Prostate gland (tissue), 2 donors: ENCODE results near the gene TRAPPC6A. TPM values are rescaled to one million over a fixed set of nuclear protein-coding genes. Genes with fewer than 3 reads are reported as not detected.
A peak's percentile ranks its signal among the peaks of the same experiment; 100 is the strongest.

ENCODE experiments used
- DNase-seq: peaks from one replicate; pipeline ENCODE4 v3.0.0-alpha.2; 2019; ENCODE audit warnings: low spot score
- H3K27ac ChIP-seq, 2 donors: fragments of 200-600 bp; sonication (generic); 2 replicates each; pipeline ENCODE4 v1.5.1; 2017 to 2019
- H3K27me3 ChIP-seq: fragments of 200-600 bp; sonication (generic); replicated peaks from 2 replicates; pipeline ENCODE4 v1.5.1; 2019; ENCODE audit not compliant: insufficient read depth
- H3K36me3 ChIP-seq, 2 donors: fragments of 200-600 bp; sonication (generic); 1 replicate in 1 of 2; 2 replicates in 1 of 2; pipeline versions ENCODE4 v1.5.1 to v1.8.1; 2017 to 2019
- H3K4me1 ChIP-seq: fragments of 200-600 bp; sonication (generic); replicated peaks from 2 replicates; pipeline ENCODE4 v1.5.1; 2019
- H3K4me3 ChIP-seq, 2 donors: fragments of 200-600 bp; sonication (generic); 2 replicates each; pipeline ENCODE4 v1.5.1; 2017 to 2019
- H3K9me3 ChIP-seq: fragments of 200-600 bp; sonication (generic); 2 replicates; pipeline ENCODE4 v1.5.1; 2017
- CTCF ChIP-seq, 4 experiments: fragments of 200-600 bp in 2 of 4; fragments of 450-650 bp in 2 of 4; sonication (generic) in 2 of 4; IDR thresholded peaks; 1 replicate in 3 of 4; 2 replicates in 1 of 4; pipeline ENCODE4 v1.5.1; 2016 to 2019; ENCODE audit warnings: antibody characterized with exemption in 4 of 4, mild to moderate bottlenecking in 2 of 4, moderate library complexity in 2 of 4
- POLR2A ChIP-seq: fragments of 450-650 bp; IDR thresholded peaks from one replicate; pipeline ENCODE4 v1.6.1; 2016; ENCODE audit warnings: antibody characterized with exemption, mild to moderate bottlenecking
- POLR2AphosphoS5 ChIP-seq: sonication (generic); formaldehyde crosslinking; IDR thresholded peaks from one replicate; pipeline ENCODE4 v1.6.1; 2017; ENCODE audit warnings: antibody characterized with exemption
- WGBS: methylation state at CpG from one replicate; pipeline ENCODE4 v1.1.5; 2018; 5-methylcytosine and 5-hydroxymethylcytosine counted together
- intact Hi-C: fragments of 100-400 bp; cut with DNase I; formaldehyde crosslinking; loops from one replicate; pipeline ENCODE4 v1.14.2; 2022
- total RNA-seq, 2 donors: library from RNA; depleted of rRNA; stranded (reverse); fragments of >200 nt; gene quantifications; one replicate each; pipeline ENCODE4 v1.1.0, GENCODE V29; 2016

TRAPPC6A gene
- total RNA-seq, 2 donors from 2014 or later, result 57.0 to 80.4 TPM

GRCh38 chr19:45215391-45216191 is 37.6 kb upstream of the TRAPPC6A start:
- TF ChIP-seq POLR2AphosphoS5, result no peak
- TF ChIP-seq POLR2A, result no peak
- TF ChIP-seq CTCF (IDR thresholded peaks at IDR 0.05), result no peak
- DNase-seq, result peak; percentile 12
- no peaks in the 10 kb centered on the region for H3K4me1 ChIP-seq
- H3K27ac ChIP-seq, result no peak overlapping the region
- no peaks in the 10 kb centered on the region for H3K36me3 ChIP-seq
- intact Hi-C loops, result no loop called here
- WGBS, result 9% methylated on average over 35 of the region's 35 CpGs
- no peaks in the 10 kb centered on the region for H3K9me3 ChIP-seq
- H3K27me3 ChIP-seq, result no peaks in the 10 kb centered on the region
- no peak overlapping the region for H3K4me3 ChIP-seq

DNA sequence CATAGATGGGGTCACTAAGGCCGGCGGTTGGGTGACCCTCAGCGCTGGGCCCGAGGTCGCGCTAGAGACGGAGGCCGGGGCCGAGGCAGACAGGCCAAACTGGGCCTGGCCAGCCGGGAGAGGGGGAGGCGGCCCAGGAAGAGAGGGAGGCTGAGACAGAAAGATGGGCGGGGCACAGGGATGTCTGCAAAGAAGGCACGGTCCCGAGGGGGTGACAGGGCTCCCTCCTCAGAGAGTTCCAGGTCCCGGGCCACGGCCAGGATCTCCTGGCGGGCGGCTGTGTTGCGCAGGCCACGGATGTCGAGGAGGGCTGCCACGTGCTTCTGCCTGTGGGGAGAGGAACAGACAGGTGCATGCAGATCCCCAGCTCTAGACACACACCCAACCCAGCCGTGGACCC is 35.0 kb upstream of the TRAPPC6A start:
- H3K27ac ChIP-seq, result no peak overlapping the region
- intact Hi-C loops, result no loop called here
- H3K36me3 ChIP-seq, result no peaks in the 10 kb centered on the region
- TF ChIP-seq POLR2AphosphoS5 (no peak), CTCF (IDR thresholded peaks at IDR 0.05) (no peak), POLR2A (no peak)
- H3K27me3 ChIP-seq, result no peaks in the 10 kb centered on the region
- H3K4me1 ChIP-seq, result no peaks in the 10 kb centered on the region
- no peak overlapping the region for H3K4me3 ChIP-seq
- H3K9me3 ChIP-seq, result no peaks in the 10 kb centered on the region
- 80% methylated on average over 23 of the region's 23 CpGs for WGBS
- no peak for DNase-seq

- no peak overlapping the region for H3K4me3 ChIP-seq
- 33% methylated on average over 16 of the region's 17 CpGs for WGBS
- H3K27ac ChIP-seq, result peak overlapping the region in 1 of 2 donors; percentile 18
- no peaks in the 10 kb centered on the region for H3K36me3 ChIP-seq
- no peaks in the 10 kb centered on the region for H3K27me3 ChIP-seq
- DNase-seq, result peak; percentile 73
- H3K9me3 ChIP-seq, result no peaks in the 10 kb centered on the region
- intact Hi-C loops, result no loop called here
- H3K4me1 ChIP-seq, result no peaks in the 10 kb centered on the region
- peak; percentile 52 for TF ChIP-seq POLR2AphosphoS5
- TF ChIP-seq POLR2A, result no peak
Observed at GRCh38 chr19:45211751-45212381, 33.8 kb upstream of the TRAPPC6A start.

DNA sequence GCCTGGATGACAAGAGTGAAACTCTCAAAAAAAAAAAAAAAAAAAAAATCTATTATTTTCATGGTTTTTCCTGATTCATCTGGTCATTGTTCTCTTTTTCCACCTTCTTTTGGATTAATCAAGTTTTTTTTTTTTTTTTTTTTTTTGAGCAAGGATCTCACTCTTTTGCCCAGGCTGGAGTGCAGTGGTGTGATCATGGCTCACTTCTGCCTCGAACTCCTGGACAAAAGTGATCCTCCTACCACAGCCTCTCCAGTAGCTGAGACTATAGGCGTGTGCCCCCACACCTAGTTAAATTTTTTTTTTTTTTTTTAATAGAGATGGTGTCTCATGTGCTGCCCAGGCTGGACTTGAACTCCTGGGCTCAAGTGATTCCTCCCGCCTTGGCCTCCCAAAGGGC is 28.3 kb upstream of the TRAPPC6A start:
- no peak for DNase-seq
- no peaks in the 10 kb centered on the region for H3K27me3 ChIP-seq
- no peaks in the 10 kb centered on the region for H3K36me3 ChIP-seq
- H3K9me3 ChIP-seq, result no peaks in the 10 kb centered on the region
- TF ChIP-seq POLR2AphosphoS5 (no peak), POLR2A (no peak), CTCF (IDR thresholded peaks at IDR 0.05) (no peak)
- H3K27ac ChIP-seq, result no peak overlapping the region
- WGBS, result 94% methylated on average over 3 of the region's 3 CpGs
- H3K4me1 ChIP-seq, result no peaks in the 10 kb centered on the region
- intact Hi-C loops, result no loop called here
- no peak overlapping the region for H3K4me3 ChIP-seq

- no peak for TF ChIP-seq CTCF (IDR thresholded peaks at IDR 0.05)
- TF ChIP-seq POLR2AphosphoS5, result no peak
- no peak for TF ChIP-seq POLR2A
- 85% methylated on average over 12 of the region's 12 CpGs for WGBS
Observed at GRCh38 chr19:45205810-45206209, 27.8 kb upstream of the TRAPPC6A start.

More at GRCh38 chr19:45205810-45206209, 27.8 kb upstream of the TRAPPC6A start:
- no peak for DNase-seq
- intact Hi-C loops, result no loop called here
- Histone ChIP-seq H3K36me3 (no peaks in the 10 kb centered on the region), H3K4me1 (no peaks in the 10 kb centered on the region), H3K9me3 (no peaks in the 10 kb centered on the region), H3K27me3 (no peaks in the 10 kb centered on the region), H3K27ac (no peak overlapping the region), H3K4me3 (no peak overlapping the region)
